Measurements from ENCODE around the gene CDH22.

DNA sequence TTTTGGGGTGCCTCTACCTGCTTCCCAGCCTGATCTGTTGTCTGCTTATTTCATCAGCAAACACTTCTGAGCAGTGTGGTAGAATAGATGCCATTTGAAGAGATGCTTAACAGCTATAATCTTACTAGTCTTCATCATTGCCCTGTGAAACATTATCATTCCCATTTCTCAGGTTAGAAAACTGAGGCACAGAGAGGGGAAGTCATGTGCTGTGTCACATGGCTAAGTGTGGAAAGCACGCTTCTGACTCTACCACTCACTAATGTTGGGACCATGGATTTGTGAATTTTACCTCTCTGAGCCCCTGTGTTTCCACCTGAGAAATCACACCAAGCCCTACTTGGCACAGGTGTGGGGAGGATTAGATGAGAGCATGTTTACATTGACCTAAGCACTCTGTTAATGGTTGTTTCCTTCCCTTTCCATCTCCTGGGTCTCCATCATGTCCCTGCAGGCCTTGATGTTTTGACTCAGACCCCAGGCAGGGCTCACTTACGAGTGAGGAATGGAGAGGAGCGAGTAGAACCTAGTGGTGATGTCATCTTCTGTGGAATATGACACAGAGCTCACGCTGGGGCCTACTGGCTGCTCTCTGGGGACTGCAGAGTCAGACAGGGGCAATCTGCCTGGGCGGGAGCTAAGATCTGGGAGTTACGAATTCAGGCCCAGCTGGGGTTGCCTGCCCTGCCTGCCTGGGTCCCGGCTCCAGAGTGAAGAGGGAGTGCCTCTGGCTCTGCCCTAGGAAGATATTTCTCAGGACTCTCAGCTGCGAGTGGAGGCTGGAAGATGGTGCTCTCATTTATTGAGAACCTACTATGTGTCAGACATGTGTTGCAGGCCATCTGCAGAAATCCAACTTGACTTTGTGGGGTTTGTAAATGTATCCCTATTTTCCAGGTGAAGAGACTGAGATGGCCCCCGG is 64.3 kb downstream of the CDH22 start:
- TF ChIP-seq, protein P1, sequence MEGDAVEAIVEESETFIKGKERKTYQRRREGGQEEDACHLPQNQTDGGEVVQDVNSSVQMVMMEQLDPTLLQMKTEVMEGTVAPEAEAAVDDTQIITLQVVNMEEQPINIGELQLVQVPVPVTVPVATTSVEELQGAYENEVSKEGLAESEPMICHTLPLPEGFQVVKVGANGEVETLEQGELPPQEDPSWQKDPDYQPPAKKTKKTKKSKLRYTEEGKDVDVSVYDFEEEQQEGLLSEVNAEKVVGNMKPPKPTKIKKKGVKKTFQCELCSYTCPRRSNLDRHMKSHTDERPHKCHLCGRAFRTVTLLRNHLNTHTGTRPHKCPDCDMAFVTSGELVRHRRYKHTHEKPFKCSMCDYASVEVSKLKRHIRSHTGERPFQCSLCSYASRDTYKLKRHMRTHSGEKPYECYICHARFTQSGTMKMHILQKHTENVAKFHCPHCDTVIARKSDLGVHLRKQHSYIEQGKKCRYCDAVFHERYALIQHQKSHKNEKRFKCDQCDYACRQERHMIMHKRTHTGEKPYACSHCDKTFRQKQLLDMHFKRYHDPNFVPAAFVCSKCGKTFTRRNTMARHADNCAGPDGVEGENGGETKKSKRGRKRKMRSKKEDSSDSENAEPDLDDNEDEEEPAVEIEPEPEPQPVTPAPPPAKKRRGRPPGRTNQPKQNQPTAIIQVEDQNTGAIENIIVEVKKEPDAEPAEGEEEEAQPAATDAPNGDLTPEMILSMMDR (IDR thresholded peaks at IDR 0.05; ENCODE audit: low read depth, low read length) = no peak
- no peak for TF ChIP-seq EZH2phosphoT487 (IDR thresholded peaks at IDR 0.05; ENCODE audit: low read depth)
